NCI-H1930 (cell line): ENCODE measurements around the gene GPRC5B.

Experiments
- DNase-seq, 2 experiments: peaks; one replicate each; lab custom pipeline; 2025; lab: John Stamatoyannopoulos, UW

GPRC5B gene

DNA sequence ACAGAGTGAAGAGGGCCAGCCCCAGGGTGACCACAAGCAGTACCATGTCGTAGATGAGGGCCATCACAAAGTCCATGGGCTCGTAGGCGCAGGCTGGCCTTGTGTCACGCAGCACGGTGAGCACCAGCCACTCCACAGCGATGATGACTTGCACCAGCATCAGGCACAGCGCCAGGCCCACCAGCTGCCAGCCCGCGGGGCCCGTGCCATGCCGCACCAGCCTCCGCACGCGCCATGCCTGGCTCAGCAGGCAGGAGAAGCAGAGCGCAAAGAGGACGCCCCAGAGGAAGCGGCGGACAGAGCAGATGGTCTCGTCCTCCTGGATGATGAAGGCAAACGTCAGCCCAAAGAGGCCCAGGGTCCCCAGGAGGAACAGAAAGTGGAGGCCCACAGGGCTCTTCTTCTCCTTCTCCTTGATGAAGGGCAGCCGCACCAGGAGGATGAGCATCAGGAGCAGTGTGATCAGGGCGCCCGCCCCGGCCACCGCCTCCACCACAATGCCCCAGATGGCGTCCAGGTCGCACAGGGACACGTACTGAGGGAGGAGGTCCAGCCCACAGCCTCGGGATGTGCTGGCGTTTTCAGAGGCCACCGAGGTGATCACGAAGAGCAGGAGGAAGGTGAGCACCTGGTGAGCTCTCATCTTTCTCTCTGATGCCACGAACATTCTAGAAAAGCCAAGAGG, 12.3 kb downstream of the GPRC5B start:
- no peak for DNase-seq

DNA sequence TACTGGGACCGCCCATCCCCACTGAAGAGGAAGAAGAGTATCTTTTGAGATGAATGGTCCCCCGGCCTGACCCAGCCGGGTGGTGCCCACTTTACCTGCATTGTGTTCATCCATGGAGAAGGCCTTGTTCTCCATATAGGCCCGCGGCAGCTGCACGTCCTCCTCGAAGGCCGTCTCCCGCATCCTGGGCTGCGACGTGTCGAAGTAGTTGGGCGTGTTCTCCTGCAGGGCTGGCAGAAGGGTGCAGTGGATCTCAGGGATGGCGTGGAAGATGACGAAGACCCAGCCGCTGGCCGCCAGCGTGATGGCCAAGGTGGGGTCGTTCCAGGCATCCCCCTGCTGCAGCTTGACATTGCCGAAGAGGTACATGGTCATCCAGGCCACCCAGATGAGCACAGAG, 12.9 kb downstream of the GPRC5B start:
- no peak for DNase-seq

DNA sequence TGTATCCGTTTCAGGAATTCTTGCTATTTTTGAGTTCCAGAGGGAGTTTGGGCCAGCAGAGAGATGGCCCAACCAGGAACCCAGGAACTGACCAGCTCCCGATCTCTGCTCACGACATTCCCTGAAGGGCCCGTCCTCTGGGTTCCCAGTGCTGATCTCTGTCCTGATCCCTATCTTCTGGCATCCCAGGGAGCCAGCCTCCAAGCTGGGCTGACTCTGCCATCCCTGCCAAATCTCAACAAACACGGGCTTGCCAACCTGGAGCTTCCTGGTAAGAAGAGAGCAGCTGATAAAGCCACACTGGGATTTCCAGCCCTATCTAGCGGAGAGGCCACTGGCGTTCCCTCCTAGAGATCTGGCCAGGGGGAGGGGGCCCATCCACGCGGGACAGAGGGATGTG, 16.2 kb downstream of the GPRC5B start:
- no peak for DNase-seq

DNA sequence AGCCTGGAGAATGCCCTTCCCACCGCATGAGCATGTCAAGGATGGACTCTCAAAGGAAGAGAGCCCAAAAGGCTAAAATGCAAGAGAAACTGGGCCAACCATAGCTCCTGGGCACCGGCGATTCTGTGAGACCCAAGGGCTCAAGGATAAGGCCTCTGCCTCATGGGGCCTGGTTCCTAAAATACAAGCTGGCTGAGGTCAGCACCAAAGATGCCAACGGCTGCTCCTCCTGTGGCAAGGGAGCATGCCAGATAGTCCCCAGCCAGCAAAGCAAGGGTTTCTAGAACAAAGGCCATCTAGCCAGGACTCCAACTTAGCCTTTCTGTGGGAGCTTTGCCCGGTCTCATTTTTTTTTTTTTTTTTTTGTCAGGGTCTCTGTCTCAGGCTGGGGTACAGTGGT, 20.1 kb downstream of the GPRC5B start:
- no peak for DNase-seq

DNA sequence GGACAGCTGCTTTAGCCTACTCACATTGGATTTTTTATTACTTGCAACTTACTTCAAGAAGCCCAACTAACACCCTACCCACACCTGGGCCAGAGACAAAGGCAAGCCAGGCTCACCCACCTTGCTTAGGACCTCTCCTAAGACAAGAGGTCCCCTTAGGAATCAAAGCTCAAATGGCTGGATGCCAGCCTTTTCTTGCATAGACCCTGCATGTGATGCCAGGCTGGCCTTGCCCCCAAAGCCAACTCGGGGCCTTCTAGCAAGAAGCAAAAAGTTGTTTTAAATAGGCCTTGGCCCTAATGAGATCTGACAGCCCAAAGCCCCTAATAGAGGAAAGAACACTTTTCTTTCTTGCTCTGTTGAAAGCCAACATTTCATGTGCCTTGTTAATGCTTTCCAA, 20.7 kb downstream of the GPRC5B start:
- DNase-seq: no peak

DNA sequence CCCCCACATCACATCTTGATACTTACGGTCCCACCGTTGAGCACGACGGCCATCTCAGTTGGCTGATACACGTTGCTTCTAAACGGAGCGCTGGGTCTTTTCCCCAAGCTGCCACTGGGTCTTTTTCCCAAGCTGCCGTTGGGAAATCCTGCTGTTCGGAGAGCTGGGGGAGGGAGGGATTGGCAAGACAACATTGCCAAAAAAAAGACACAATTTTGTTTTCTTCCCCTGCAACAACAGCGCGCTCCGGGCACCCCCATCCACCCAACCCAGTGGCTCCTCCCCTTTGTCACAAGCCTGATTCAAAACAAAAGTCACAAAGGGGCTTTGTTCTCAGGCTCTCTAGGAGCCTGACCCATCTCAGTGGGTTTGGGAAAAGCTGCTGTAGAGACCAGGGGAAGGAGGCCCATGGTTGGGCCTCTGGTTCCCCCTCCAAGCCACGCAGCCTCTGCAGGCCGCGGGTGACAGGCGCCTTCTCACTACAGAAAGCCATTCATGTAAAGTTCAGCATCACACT, 22.8 kb downstream of the GPRC5B start:
- no peak for DNase-seq

DNA sequence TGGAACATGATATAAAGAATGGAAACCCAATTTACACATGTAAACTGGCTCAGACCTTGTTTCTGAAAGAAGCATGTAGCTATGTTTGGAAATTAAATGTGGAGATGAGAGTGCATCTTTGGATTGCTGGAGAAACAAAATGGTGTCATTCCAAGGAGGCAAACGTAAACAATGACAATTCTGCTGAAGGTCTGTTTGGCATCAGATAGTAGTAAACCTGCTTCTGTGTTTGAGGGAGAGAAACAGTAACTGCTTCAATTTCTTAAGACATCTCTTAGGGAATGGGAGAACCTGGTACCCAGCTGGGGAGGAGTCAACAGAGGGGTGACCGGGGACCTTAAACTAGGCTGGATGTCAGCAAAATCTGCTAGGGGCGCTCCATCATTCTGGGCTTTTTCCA, 23.5 kb downstream of the GPRC5B start:
- no peak for DNase-seq

DNA sequence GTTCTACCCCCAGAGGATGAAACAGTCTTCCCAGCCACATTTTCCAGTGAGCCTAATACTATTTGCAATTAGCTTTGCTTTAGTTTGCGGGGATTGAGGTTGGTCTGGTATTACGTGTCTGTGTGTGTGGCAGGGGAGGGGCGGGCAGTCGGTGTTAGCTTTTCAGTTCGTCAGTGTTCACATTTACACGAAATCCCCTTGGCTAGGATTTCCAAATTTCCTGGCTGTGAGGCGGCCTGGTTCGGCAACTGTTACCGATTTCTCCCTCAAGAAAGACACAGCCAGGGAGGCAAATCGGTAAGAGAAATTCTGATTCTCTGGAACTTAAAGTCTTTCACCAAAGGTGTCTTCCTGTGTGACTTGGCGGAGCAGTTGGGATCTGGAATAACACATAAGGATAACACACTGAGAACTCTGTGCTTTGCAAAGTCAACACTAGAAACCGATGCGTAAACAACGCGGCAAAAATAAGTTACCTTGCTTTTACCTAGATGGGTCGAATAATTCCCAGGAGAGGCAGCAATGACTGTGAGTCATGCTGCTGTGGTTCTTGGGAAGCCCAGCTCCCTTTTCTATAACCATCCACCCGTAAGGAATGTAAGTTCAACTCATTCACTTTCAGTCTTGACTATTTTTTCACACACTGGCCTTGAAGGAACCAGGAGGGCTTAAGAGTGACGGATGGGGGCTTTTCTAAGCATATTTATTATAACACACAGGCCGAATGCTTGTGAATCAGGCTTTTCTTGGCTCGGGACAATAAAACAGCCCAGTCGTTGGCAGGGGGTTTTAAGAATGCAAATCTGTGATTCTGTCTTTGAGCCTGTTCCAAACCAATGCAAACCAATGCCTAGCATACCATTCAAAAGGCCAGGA, 24.2 kb downstream of the GPRC5B start:
- DNase-seq: no peak

DNA sequence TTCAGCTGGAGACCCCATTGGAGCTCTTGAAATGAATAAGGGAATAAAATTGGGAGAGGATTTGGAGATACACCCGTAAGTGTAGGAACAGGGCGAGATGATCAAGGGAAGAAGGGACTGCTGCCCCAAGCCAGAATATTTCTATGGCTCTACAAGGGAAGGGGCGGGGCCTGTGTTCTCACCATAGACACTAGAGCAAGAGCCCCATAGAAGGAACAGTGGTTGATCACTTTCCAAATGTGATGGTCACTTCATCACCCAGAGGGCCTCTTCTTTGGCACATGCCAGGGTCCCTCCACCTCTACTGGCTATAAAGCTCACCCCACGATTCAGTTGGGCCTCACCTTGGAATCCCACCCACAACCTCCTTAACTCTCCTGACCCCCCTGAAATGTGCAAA, 25.0 kb downstream of the GPRC5B start:
- no peak for DNase-seq

DNA sequence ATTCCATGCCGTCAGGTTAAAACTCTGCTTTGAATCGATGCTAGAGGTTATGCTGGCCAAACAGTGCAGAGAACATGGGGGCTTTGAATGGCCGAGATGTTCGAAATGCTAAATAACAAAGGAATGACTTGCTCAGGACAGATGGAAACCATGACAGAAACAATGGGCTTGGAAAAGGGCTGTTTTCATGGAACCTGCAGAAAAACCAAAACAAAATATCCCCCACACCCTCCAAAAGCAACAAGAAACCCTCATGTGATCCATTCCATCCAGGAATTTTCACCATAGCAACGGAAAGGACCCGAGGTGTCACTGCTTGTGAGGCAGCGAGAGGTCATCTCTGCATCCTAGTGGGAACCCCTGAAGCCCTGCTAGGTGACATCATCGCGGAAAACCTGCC, 25.5 kb downstream of the GPRC5B start:
- DNase-seq: no peak

DNA sequence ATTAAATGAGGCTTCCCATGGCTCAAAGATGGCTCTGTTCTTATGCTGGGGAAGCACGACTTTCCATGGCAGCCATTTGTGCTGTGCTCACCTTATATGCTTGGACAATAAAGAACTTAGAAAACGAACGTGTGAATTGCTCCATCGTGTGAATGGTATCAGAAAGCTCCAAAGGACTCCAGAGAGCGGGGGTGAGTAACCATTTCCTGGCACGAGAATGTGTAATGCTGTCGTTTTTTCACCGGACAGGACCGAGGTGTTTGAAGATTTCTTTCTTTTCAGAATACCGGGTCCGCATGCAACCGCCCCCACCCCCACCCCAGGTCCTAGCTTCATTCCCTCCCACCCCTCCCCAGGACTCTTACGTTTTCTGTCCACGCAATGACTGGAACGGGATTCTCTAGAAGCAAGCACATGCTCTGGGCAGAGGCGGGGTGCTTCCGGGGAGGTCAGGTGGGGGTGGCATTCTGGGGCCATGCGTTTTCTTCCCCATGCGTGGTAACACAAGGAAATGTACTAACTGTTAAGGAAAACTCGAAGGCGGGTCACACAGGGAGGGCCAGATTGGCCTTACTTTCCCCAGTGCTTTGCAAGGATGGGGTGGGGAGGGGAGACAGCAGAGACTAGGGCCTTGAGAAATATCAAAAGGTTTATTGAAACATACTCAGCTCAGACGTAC, 26.2 kb downstream of the GPRC5B start:
- DNase-seq: no peak

DNA sequence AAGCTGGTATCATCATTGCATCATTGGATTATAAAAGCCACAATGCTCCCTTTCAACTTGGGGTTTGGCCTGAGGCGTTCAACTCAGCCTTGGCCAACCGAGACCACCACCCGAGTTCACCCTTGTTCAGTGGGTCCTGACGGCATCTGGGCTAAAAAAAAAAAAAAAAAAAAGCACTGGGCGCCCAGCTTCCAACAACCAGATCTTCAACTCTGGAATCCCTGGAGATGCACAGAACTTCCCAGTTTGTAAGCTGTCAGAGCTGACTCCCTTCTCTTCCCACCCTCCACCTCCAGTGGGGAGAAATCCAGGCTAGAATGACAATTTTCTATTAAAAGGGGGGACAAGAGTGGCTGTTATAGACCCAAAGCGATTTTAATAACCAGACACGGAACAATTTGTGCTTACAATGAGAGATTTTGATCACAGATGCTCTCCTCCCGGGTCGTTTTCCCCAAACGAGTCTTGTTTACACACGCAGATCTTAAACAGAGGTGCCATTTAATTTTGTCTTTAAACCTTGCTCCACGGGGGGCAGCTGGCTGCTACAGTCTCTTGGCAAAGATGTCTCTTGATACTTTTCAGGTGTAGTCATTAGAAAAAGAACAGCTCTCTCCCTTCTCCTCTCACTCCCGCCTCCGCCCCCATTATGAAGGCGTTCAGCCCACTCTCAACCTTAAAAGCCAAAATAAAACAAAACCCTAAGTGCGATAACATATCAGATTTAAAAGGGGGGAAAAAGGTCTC, 26.9 kb downstream of the GPRC5B start:
- DNase-seq: no peak

DNA sequence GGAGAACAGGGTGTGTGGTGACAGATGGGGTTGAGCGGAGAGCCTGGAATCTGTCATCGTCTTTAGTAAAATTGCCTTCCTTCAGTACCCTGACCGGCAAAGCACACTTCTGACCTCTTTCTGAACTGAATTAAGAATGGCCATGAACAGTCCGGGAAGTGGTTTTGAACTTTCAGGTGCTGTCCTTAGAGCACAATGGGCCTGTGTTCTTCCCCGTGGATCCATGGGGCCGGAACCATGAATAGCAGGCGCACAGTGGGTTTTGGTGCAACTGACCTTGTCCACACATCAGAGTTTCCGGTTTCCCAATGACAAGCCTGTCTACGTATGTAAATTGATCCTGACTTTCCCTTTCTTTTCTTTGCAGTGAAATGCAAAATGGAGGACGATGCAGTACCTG, 28.5 kb downstream of the GPRC5B start:
- DNase-seq: no peak

DNA sequence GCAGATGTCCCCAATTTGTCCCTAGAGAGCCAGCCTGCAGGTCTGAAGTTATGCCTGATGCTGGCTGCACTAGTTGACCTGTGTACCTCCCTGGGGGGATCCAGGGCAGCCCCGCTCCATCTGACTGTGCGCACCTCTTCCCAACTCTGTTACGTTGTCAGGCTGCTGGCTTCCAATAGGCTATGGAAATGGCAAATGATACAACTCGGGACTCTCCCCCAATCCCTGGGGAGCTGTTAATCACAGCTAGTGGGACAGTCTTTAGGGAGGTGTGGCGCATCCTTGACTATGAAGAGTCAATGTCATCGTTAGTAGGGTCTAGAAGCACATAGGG, 30.1 kb downstream of the GPRC5B start:
- DNase-seq: no peak

DNA sequence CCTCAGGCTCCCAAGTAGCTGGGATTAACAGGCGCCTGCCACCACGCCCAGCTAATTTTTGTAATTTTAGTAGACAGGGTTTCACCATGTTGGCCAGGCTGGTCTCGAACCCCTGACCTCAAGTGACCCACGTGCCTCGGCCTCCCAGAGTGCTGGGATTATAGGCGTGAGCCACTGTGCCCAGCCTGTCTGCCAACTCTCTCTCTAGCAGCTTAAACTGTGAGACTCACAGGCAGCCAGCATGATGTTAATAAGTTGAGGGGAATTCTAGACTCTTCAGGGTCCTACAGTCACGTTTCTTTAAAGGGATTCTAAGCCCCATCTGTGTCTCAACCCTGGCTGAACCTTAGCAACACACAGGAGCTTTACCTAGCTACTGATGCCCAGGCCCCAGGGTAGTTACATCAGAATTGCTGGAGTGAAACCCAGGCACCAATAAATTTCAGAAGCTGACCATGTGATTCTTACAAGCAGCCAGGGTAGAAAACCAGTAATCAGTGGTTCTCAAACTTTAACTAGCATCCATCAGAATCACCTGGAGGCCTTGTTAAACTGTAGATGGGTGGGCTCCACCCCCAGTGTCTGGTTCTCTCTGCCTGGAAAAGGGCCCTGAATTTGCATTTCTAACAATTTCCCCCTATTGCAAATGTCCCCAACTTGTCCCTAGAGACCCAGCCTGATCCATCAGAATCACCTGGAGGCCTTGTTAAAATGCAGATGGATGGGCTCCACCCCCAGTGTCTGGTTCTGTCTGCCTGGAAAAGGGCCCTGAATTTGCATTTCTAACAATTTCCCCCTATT, 30.7 kb downstream of the GPRC5B start:
- DNase-seq: no peak

DNA sequence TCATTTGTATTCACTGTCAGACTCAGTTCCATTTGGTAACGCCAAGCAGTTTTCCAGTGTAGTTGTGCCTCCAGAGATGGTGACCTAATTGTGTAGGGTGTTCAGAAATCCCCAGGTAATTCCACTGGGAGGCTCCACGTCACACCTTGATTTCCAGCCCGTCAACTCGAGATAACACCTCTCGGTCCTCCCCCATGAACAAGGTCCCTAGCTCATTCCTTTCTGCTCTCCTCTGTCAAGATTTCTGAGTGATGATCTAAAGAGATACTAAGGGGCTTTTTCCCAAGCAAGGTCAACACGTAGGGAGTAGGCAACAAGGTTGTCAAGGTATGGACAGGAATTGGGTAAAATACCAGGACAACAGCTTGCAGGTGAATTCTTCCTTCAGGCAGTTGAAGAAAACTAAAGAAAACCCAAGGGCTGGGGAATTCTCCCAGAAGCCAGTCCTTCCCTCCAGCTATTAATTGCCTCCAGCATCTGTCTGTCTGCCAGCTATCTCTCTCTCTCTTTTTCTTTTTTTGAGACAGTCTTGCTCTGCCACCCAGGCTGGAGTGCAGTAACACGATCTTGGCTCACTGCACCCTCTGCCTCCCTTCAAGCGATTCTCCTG, 31.4 kb downstream of the GPRC5B start:
- no peak for DNase-seq

DNA sequence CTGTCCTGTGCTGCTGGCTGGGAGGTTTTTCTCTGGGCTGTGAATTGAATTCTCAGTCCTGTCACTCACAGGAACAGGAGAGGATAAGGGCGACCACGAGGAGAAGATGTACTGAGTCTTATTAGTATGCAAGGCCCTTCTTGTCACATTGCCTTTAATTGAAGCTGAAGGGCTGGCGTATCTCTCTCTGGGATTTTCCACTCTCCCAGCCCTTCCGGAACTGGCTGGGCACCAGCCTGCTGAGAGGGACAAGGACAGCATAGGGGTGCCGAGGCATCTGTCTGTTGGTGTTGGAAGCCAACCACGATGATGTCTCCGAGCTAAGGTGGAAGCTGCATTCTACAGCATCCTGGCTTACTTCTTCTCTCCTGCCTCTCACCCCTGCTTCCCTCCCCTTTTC, 33.2 kb downstream of the GPRC5B start:
- DNase-seq: no peak

DNA sequence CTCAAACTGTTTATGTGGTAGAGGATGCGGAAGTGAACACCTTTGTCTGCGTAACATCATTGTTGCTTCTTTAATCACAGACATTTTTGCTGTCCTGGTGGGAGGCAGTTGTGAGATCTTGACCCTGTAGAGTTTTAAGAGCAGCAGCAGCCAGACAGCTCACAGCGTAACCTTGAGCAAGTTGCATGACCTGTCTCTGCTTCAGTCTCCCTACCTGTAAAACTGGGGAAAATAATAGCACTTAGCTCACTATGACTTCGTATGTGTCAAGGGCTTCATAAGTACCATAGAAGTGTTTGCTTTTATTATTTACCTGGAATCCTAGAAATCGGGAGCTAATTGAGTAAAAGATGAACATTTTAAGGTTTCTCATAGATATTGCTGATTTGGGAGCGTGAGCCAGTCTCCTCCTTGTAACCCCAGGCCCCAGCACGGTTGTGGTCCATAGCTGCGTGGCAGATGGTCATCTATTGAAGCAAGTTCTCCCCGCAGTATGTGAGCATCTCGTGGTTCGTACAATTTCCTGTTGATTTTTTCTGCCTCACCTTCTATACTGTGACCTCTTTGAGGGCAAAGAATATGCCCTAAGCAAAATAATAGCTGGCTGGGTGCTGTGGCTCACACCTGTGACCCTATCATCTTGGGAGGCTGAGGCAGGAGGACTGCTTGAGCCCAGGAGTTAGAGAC, 34.4 kb downstream of the GPRC5B start:
- DNase-seq: no peak

DNA sequence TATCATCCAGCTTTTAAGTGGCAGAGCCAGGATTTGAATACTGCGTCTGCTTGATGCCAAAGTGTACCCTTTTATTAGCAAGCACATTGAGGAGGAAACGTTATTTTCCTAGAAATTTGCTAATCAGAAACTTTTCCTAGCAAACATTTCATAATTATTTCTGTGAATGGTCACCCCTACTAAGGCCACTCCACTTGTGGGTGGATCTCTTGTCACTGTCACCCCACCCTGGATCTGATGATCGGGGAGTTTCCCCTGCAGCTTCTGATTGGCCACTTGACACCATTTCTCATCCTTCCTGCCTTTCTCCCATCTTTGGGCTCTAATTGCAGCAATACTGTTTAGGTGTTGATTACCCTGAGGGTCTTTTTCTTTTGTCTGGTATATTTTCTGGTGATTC, 35.9 kb downstream of the GPRC5B start:
- DNase-seq: no peak

DNA sequence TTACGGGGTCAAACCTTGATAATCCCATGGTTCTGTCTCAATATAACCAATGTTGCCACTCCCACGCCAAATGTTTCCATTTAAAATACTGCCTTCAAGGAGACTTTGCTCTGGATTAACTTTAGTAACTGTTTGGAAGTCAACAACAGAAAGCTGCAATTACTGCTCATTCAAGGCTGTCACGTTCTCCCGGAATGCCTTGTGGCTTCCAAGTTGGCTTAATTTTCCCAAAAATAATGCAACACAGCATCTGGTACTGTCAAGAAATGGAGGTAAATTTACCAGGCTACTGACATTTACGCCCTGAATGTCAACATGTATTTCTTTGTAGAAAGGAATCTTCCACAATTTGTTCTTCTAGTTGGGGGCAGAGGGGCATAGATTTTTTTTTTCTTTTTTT, 38.2 kb downstream of the GPRC5B start:
- DNase-seq: no peak
